Umbilical cord (tissue), 2 donors: ENCODE data around the gene PNMT. TPM values are rescaled to one million over a fixed set of nuclear protein-coding genes. Genes with fewer than 3 reads are reported as not detected.

Experiments
- DNase-seq: peaks from one replicate; pipeline ENCODE4 v3.0.0-alpha.2; 2015; ENCODE audit warnings: low spot score
- total RNA-seq: library from RNA; depleted of rRNA; stranded (reverse); fragments of >200 nt; gene quantifications from one replicate; pipeline ENCODE4 v1.2.3, GENCODE V29; 2014; ENCODE audit warnings: low replicate concordance; ENCODE audit not compliant: insufficient read depth

Gene PNMT
- total RNA-seq, 1 donor from 2014 or later = not detected

- DNase-seq = no peak
These were observed 34.6 kb upstream of the PNMT start for GRCh38 chr17:39633570-39634183.

GRCh38 chr17:39634384-39634871 is 33.8 kb upstream of the PNMT start:
- DNase-seq = peak; percentile 46

DNA sequence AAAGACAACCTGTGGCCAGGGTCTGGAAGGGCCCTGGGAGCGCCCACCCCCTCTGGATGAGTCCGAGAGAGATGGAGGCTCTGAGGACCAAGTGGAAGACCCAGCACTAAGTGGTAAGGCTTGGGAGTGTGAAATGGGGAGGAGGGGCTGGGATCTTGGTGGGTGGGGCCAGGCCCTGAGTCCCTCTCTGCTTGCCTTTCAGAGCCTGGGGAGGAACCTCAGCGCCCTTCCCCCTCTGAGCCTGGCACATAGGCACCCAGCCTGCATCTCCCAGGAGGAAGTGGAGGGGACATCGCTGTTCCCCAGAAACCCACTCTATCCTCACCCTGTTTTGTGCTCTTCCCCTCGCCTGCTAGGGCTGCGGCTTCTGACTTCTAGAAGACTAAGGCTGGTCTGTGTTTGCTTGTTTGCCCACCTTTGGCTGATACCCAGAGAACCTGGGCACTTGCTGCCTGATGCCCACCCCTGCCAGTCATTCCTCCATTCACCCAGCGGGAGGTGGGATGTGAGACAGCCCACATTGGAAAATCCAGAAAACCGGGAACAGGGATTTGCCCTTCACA is 32.6 kb upstream of the PNMT start:
- no peak for DNase-seq

- DNase-seq = no peak
These were observed 31.7 kb upstream of the PNMT start for GRCh38 chr17:39636587-39636926.

DNA sequence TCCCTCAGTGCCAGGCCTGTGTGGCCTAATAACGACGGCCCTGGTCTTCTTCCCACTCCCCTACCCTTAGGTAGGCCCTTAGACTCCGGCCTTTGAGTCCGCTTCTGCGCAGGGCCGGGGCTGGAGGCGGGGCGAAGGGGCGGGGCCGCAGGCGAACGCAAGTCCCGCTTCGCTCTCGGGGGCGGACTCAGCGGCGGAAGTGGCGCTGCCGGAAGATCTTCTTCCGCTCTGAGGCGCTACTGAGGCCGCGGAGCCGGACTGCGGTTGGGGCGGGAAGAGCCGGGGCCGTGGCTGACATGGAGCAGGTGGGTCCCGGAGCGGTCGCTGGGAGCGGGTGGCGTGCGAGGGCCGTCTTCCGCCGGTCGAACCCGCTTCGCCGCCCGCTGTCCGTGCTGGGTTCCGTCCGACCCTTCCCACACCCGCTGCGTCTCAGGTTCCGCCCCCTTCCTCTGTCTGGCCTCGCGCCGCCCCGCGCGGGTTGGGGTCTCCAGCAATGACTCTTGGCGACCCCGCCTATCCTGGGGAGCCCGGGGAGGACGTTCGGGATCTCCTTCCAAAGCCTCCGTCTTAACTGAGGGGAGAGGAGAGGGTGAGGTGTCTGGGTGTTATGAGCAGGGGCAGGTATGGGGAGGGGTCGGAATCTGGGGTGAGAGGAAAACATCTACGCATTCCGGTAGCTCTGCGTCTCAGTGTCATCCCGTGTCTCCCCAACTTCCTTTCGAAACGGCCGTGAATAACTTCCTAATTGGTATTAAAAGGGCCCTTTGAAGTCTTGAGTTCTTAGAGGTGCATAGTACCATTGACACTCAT is 31.1 kb upstream of the PNMT start, which contains the start of gene STARD3:
Gene STARD3, plus strand, starts transcription at position 218 of the 810 bp plus-strand sequence. CDS start 16,388 bp downstream, outside the sequence.
- peak; percentile 92 for DNase-seq

DNA sequence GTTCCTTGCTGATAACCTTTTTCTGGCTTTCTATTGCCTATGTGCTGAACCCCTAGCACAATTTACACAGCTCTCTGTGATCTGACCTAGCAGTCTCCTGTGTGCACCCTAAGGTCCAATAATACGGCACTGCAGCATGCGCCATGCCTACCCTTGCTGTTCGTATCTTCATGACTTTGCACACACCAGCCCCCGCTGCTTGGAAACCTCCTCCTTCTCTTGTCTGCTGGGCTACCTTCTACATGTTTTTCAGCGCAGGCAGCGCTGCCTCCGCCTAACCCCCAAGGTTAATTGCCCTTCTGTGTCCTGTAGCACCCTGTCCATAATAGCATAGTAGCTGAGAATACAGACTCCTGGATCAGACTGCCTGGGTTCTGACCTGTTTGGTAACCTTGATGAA is 29.9 kb upstream of the PNMT start:
- DNase-seq = no peak

GRCh38 chr17:39639043-39639442 is 29.2 kb upstream of the PNMT start:
- no peak for DNase-seq

GRCh38 chr17:39639566-39640458 is 28.4 kb upstream of the PNMT start:
- no peak for DNase-seq

DNA sequence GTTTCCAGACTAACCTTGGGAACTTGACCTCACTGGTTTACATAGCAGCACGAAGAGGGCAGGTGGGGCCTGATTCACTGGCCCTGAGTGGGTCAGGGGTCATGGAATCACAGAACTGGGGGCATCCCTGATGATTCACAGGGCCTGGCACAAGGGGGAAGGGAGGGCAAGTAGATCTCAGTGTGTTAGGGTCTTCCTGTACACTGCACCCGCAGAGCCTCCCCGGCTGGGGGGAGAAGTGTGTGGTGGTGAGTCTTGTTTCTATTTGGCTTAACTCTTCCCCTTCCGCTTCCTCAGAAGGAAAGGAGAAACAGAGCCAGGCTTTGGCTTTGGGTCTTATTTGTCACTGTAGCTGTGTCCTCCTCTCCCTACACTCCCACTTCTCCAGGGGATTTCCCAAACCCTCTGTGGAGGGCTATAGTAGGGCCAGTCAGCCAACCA is 27.6 kb upstream of the PNMT start:
- DNase-seq = no peak

- no peak for DNase-seq
These were observed 27.2 kb upstream of the PNMT start for GRCh38 chr17:39641097-39641496.

DNA sequence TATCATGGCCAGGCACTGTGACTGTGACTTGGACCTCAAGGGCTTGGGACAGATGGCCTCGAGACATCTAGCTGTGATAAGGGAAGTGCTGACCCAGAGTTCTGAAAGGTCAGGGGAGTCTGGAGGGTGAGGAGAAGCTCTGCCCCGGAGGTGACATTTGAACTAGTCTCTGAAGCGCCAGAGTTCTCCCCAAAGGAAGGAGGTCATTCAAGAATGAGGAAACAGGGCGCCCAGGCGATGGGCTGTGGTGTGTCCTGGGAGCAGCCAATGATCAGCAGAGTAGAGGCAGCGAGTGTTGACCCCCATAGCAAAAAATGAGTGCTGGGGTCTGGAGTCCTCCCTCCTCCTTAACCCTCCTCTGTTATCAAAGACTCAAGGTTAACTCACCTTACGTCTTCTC is 26.4 kb upstream of the PNMT start:
- no peak for DNase-seq

DNA sequence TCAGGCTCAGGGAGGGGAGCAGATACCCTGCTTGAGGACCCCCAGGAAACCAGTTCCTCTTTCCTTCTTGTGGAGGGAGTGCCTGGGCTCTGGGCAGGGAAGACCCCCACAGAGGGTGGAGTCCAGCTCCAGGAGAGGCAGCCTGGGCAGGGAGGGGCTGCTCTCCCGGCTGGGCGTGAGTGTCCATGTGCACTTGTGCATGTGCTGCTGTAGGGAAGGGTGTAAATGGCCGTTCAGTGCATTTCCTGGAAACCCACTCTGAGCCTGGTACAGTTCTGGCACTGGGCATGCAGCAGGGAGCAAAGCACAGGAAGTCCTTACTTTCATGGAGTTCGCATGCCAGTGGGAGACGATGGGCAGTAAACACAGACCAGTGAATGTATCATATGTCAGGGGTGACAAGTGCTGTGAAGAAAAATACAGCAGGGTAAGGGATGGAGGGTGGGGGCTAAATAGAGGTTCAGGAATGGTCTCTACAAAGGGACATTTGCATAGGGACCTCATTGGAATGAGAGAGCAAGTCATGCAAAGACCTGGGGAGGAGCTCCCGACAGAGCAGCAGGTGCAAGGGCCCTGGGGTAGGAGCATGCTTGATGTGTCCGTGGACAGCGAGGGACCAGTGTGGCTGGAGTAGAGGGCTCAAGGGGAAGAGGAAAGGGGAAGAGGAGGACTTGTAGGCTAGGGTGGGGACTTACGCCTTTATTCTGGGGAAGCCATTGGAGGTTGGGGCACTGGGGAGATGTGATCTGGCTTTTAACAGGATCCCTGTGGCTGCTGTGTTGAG is 25.8 kb upstream of the PNMT start:
- DNase-seq = no peak

- DNase-seq = no peak
These were observed 25.0 kb upstream of the PNMT start for GRCh38 chr17:39643271-39643670.

- DNase-seq = no peak
These were observed 21.0 kb upstream of the PNMT start for GRCh38 chr17:39647256-39647655.

DNA sequence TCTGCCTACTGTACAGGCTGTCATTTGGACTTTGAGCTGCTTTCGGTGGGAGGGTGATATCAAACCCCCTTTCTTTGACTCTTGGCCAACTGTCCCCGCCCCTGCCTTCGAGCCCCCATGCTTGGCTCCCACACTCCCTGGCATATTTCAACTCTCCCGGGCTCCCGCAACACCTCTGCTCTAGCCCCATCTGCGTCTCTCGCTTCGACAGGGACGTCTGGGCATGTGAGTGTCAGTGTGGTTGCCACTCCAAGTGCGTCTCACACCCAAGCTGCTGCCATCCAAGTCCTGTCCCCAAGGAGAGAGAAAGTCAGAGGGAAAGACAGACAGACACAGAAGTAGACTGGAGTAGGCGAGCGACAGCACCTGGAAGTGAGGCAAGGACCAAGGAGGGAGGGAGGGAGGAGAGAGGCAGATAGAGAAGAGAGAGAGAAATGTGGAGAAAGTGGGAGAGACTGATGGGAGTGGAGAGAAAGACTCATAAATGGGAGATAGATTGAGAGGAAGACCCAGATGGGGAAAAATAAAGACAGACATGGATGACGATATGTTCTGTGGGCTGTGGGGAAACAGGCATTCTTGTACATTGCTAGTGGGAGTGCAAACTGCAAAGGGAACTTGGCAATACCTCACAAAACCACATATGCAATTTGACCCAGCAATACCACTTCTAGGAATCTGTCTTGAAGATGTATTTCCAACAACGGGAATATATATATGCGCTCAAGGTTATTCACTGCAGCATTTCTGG is 19.5 kb upstream of the PNMT start:
- no peak for DNase-seq

- DNase-seq = no peak
These were observed 18.1 kb upstream of the PNMT start for GRCh38 chr17:39650121-39650579.

DNA sequence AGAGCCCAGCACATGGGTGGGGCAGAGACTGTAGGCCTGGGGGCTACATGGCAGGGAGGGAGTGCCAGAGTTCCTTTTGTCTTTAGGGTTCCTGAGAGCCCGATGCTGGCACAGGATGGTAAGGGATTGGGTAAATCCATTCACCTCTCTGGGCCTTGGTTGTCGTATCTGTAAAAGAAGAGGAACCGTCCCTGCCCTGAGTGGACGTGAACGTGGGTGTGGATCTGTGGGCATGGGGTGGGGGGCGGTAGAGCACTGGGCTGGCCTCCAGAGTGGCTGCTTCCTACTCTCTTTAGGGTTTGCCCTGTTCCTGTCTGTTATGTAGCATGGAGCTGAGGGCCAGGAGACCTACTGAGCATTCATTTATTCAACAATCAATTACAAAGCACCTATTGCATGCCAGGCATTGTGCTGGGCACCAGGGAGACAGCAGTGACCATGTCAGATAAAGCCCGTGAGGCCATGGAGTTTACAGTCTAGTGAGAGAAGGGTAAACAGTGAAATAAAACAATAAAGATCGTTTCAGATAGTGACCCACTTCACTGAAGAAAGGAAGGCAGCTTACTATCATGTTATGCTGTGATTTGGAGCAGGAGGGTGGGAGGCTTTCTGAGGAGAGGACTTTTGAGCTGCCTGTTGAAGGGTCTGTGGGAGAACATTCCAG is 16.2 kb upstream of the PNMT start:
- no peak for DNase-seq

DNA sequence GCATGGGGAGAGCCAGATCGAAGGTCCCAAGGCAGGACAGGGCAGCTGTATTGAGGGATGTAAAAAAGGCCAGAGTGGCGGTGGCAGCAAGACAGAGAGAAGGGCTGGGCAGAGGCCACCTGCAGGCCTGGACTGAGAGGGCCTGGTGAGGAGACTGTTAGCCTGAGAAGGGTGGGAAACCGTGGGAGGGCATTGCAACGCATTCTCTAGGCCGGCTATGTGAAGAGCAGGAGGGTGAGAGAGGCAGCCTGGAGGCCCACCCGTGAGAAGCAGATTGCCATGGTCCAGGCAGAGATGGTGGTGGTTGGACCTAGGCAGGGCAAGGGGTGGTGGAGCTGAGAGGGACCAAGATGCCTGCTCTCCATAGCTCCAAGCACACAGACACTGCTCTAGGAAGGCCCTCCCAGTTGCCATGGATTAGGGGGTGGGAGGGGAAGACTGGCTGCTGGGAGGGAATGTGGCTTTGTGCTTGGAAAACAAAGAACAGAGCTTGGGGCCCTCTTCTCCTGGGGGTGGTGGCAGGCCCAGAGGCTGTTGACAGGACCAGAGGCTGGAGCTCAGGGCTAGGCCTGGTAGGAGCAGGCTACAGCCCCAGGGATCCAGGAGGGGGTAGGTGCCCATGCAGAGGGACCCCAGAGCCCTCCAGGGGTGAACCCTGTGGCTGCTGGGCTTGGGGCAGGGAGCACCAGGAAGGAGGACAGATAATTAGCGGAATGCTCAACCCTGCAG is 15.5 kb upstream of the PNMT start:
- peak; percentile 75 for DNase-seq

GRCh38 chr17:39653316-39653661 is 15.0 kb upstream of the PNMT start:
- no peak for DNase-seq
